22Rv1 (cell line): ENCODE measurements around the gene NPC1.

Experiments used
- CTCF ChIP-seq: fragments of 450-650 bp; IDR thresholded peaks from 2 replicates; pipeline ENCODE4 v1.5.1; 2017; ENCODE audit warnings: mild to moderate bottlenecking
- ZFX ChIP-seq: fragments of 450-650 bp; IDR thresholded peaks from 2 replicates; pipeline ENCODE4 v1.6.1; 2017; ENCODE audit warnings: antibody characterized with exemption, borderline replicate concordance

- TF ChIP-seq CTCF (peak; percentile 20), ZFX (no peak)
Measured at GRCh38 chr18:23503038-23503962, 83.0 kb downstream of the NPC1 start, which contains the start of gene RMC1.
